H9 (cell line): Measurements from ENCODE around the gene UBE2D2. TPM values are rescaled to one million over a fixed set of nuclear protein-coding genes. Genes with fewer than 3 reads are reported as not detected.

ENCODE experiments used
- DNase-seq: peaks from one replicate; pipeline ENCODE4 v3.0.0-alpha.2; 2017
- H2AFZ ChIP-seq: one replicate; pipeline ENCODE4 v1.6.1; 2013; ENCODE audit warnings: mild to moderate bottlenecking, low read length, control low read depth, moderate library complexity
- H2AK5ac ChIP-seq: 2 replicates; pipeline ENCODE4 v1.6.1; 2013; ENCODE audit warnings: low read length, control low read depth, mixed read lengths; ENCODE audit not compliant: insufficient read length
- H2BK120ac ChIP-seq: one replicate; pipeline ENCODE4 v1.6.1; 2013; ENCODE audit warnings: low read depth, mild to moderate bottlenecking, low read length, control low read depth, inconsistent platforms; ENCODE audit not compliant: poor library complexity, severe bottlenecking
- H2BK12ac ChIP-seq: 2 replicates; pipeline ENCODE4 v1.6.1; 2013; ENCODE audit warnings: low read length, control low read depth, mixed read lengths, low read depth; ENCODE audit not compliant: insufficient read length
- H2BK15ac ChIP-seq: 2 replicates; pipeline ENCODE4 v1.6.1; 2013; ENCODE audit warnings: low read depth, low read length, control low read depth
- H2BK20ac ChIP-seq: one replicate; pipeline ENCODE4 v1.6.1; 2013; ENCODE audit warnings: low read depth, mild to moderate bottlenecking, low read length, control low read depth, inconsistent platforms; ENCODE audit not compliant: poor library complexity, severe bottlenecking
- H2BK5ac ChIP-seq: 2 replicates; pipeline ENCODE4 v1.6.1; 2013; ENCODE audit warnings: low read length, control low read depth, mixed read lengths; ENCODE audit not compliant: insufficient read length
- H3K14ac ChIP-seq: 2 replicates; pipeline ENCODE4 v1.6.1; 2013; ENCODE audit warnings: low read length, control low read depth; ENCODE audit not compliant: insufficient read depth
- H3K18ac ChIP-seq: 2 replicates; pipeline ENCODE4 v1.6.1; 2013; ENCODE audit warnings: low read depth, mild to moderate bottlenecking, mixed read lengths, low read length, control low read depth; ENCODE audit not compliant: insufficient read length
- H3K23ac ChIP-seq: 2 replicates; pipeline ENCODE4 v1.6.1; 2013; ENCODE audit warnings: low read length, control low read depth, mixed read lengths, low read depth; ENCODE audit not compliant: insufficient read length
- H3K23me2 ChIP-seq: 2 replicates; pipeline ENCODE4 v1.6.1; 2013; ENCODE audit warnings: low read depth, mild to moderate bottlenecking, mixed read lengths, low read length, control low read depth; ENCODE audit not compliant: insufficient read length, poor library complexity, severe bottlenecking
- H3K27ac ChIP-seq: 2 replicates; pipeline ENCODE4 v1.5.1; 2013; ENCODE audit warnings: low read length, control low read depth, mixed read lengths, low read depth; ENCODE audit not compliant: insufficient read length
- H3K27me3 ChIP-seq: 2 replicates; pipeline ENCODE4 v1.6.1; 2013; ENCODE audit warnings: low read length, control low read depth, inconsistent platforms; ENCODE audit not compliant: insufficient read depth
- H3K4ac ChIP-seq: 2 replicates; pipeline ENCODE4 v1.6.1; 2013; ENCODE audit warnings: low read depth, mild to moderate bottlenecking, control low read depth, inconsistent platforms, low read length, moderate library complexity
- H3K4me1 ChIP-seq: 2 replicates; pipeline ENCODE4 v1.6.1; 2013; ENCODE audit warnings: low read length, control low read depth, inconsistent platforms; ENCODE audit not compliant: insufficient read depth
- H3K4me2 ChIP-seq: 2 replicates; pipeline ENCODE4 v1.6.1; 2013; ENCODE audit warnings: low read length, control low read depth, mixed read lengths; ENCODE audit not compliant: insufficient read length, insufficient read depth
- H3K56ac ChIP-seq: 2 replicates; pipeline ENCODE4 v1.6.1; 2013; ENCODE audit warnings: low read depth, mild to moderate bottlenecking, mixed read lengths, low read length, control low read depth; ENCODE audit not compliant: insufficient read length
- H3K79me1 ChIP-seq: 2 replicates; pipeline ENCODE4 v1.6.1; 2013; ENCODE audit warnings: low read depth, mild to moderate bottlenecking, moderate library complexity, low read length, control low read depth, inconsistent platforms; ENCODE audit not compliant: insufficient read depth, poor library complexity, severe bottlenecking
- H3K79me2 ChIP-seq: 2 replicates; pipeline ENCODE4 v1.6.1; 2013; ENCODE audit warnings: low read length, control low read depth, inconsistent platforms; ENCODE audit not compliant: insufficient read depth
- H3K9ac ChIP-seq: 2 replicates; pipeline ENCODE4 v1.6.1; 2013; ENCODE audit warnings: low read length, control low read depth, mixed read lengths; ENCODE audit not compliant: insufficient read length; ENCODE audit errors: extremely low read depth
- H3K9me3 ChIP-seq: one replicate; pipeline ENCODE4 v1.6.1; 2013; ENCODE audit warnings: low read depth, low read length, inconsistent platforms; ENCODE audit not compliant: control insufficient read depth
- H3T11ph ChIP-seq: one replicate; pipeline ENCODE4 v1.6.1; 2013; ENCODE audit warnings: mild to moderate bottlenecking, low read length, control low read depth, inconsistent platforms
- H4K20me1 ChIP-seq: one replicate; pipeline ENCODE4 v1.6.1; 2013; ENCODE audit not compliant: control insufficient read depth, insufficient read length, insufficient read depth
- H4K5ac ChIP-seq: 2 replicates; pipeline ENCODE4 v1.6.1; 2013; ENCODE audit warnings: low read depth, mild to moderate bottlenecking, mixed read lengths, low read length, control low read depth; ENCODE audit not compliant: insufficient read length
- H4K8ac ChIP-seq: replicated peaks from 2 replicates; pipeline ENCODE4 v1.6.1; 2013; ENCODE audit warnings: low read length, control low read depth, mixed read lengths, low read depth; ENCODE audit not compliant: insufficient read length
- H4K91ac ChIP-seq: 2 replicates; pipeline ENCODE4 v1.6.1; 2013; ENCODE audit warnings: low read depth, mild to moderate bottlenecking, moderate library complexity, mixed read lengths, low read length, control low read depth; ENCODE audit not compliant: insufficient read length
- H3K27ac Mint-ChIP-seq, 3 experiments: 2 replicates in 2 of 3; 3 replicates in 1 of 3; pipeline ENCODE4 v1.8.0; 2020 to 2021; ENCODE audit warnings: mixed read lengths in 3 of 3, mild to moderate bottlenecking in 1 of 3, moderate library complexity in 1 of 3
- H3K27me3 Mint-ChIP-seq: 2 replicates; pipeline ENCODE4 v1.8.0; 2021; ENCODE audit warnings: low read depth, mild to moderate bottlenecking, moderate library complexity, mixed read lengths
- H3K36me3 Mint-ChIP-seq, 3 experiments: 2 replicates in 2 of 3; 3 replicates in 1 of 3; pipeline ENCODE4 v1.8.0; 2020 to 2021; ENCODE audit warnings: low read depth in 3 of 3, mixed read lengths in 3 of 3; ENCODE audit not compliant: insufficient read depth in 1 of 3
- H3K4me1 Mint-ChIP-seq, 2 experiments: 2 replicates each; pipeline ENCODE4 v1.8.0; 2020; ENCODE audit warnings: mixed read lengths in 2 of 2
- H3K4me3 Mint-ChIP-seq, 2 experiments: 2 replicates in 1 of 2; 3 replicates in 1 of 2; pipeline ENCODE4 v1.8.0; 2020 to 2021; ENCODE audit warnings: mild to moderate bottlenecking in 2 of 2, mixed read lengths in 2 of 2, moderate library complexity in 1 of 2
- H3K9me3 Mint-ChIP-seq, 2 experiments: 2 replicates in 1 of 2; 3 replicates in 1 of 2; pipeline ENCODE4 v1.8.0; 2020; ENCODE audit warnings: mild to moderate bottlenecking in 2 of 2, mixed read lengths in 2 of 2, moderate library complexity in 1 of 2
- CTCF ChIP-seq: fragments of 200-600 bp; sonication (generic); conservative IDR thresholded peaks from 3 replicates; pipeline ENCODE4 v1.8.0; 2021; ENCODE audit warnings: antibody characterized with exemption, mild to moderate bottlenecking
- WGBS: extraction: QIAGEN DNeasy Blood & Tissue Kit; methylation state at CpG from one replicate; pipeline ENCODE4 v1.1.7; 2013; ENCODE audit warnings: missing lambda C conversion rate, low lambda C conversion rate, mixed read lengths; ENCODE audit not compliant: insufficient read length; ENCODE audit errors: extremely low coverage; 5-methylcytosine and 5-hydroxymethylcytosine counted together
- total RNA-seq: library from RNA; stranded (reverse); gene quantifications from 2 replicates; pipeline ENCODE4 v1.2.1, GENCODE V29; 2021

UBE2D2 gene
- total RNA-seq, 1 experiment from 2014 or later = 236 TPM

GRCh38 chr5:139512786-139513390 is 48.3 kb upstream of the UBE2D2 start:
- Mint-ChIP-seq H3K9me3 (peaks cover 6 to 10% of the 10 kb centered on the region in 2 experiments; a peak in 3 of 5 replicates), H3K27me3 (peaks cover 4% of the 10 kb centered on the region), H3K4me3 (no peak overlapping the region), H3K4me1 (peaks cover 3 to 11% of the 10 kb centered on the region in 2 experiments), H3K27ac (no peak overlapping the region), H3K36me3 (peaks cover 16 to 29% (median 17%) of the 10 kb centered on the region in 3 experiments; a peak in 6 of 7 replicates)
- DNase-seq = no peak
- Histone ChIP-seq H3K14ac (no peak overlapping the region), H3K9ac (no peak overlapping the region), H3K4ac (no peak overlapping the region), H3K79me2 (no peaks in the 10 kb centered on the region), H3K23me2 (no peaks in the 10 kb centered on the region), H3K56ac (no peak overlapping the region), H3K9me3 (no peaks in the 10 kb centered on the region), H2BK20ac (no peak overlapping the region), H3T11ph (no peak overlapping the region), H2AK5ac (no peak overlapping the region), H2BK15ac (no peak overlapping the region), H3K4me1 (no peaks in the 10 kb centered on the region), H3K79me1 (no peaks in the 10 kb centered on the region), H4K8ac (no peak overlapping the region), H3K27ac (no peak overlapping the region), H2BK120ac (no peak overlapping the region), H3K23ac (no peak overlapping the region), H4K20me1 (no peaks in the 10 kb centered on the region), H4K5ac (no peak overlapping the region), H4K91ac (no peak overlapping the region), H3K4me2 (no peak overlapping the region), H3K27me3 (no peaks in the 10 kb centered on the region), H2BK5ac (no peak overlapping the region), H2BK12ac (no peak overlapping the region), H3K18ac (no peak overlapping the region), H2AFZ (no peak overlapping the region)
- no CpG with 5 or more reads among the region's 6 CpGs for WGBS
- TF ChIP-seq CTCF = no peak
